Activated naive CD8-positive, alpha-beta T cell (primary cell): ENCODE measurements around the gene DNAH14.
"Not testable (repeated sequence)": the region's sequence is repeated elsewhere in the genome, so short reads cannot be mapped to it uniquely, and the experiment has no call there.

Source experiments
- H3K27ac Mint-ChIP-seq: one replicate; pipeline ENCODE4 v1.8.0; 2021; ENCODE audit warnings: mixed read lengths
- H3K27me3 Mint-ChIP-seq: one replicate; pipeline ENCODE4 v1.8.0; 2021; ENCODE audit warnings: mixed read lengths
- H3K36me3 Mint-ChIP-seq: one replicate; pipeline ENCODE4 v1.8.0; 2021; ENCODE audit warnings: mixed read lengths
- H3K4me1 Mint-ChIP-seq: one replicate; pipeline ENCODE4 v1.8.0; 2021; ENCODE audit warnings: low read depth, mixed read lengths
- H3K4me3 Mint-ChIP-seq: one replicate; pipeline ENCODE4 v1.8.0; 2021; ENCODE audit warnings: mild to moderate bottlenecking, mixed read lengths
- H3K9me3 Mint-ChIP-seq: one replicate; pipeline ENCODE4 v1.8.0; 2021; ENCODE audit warnings: low read depth, mixed read lengths

Gene DNAH14

GRCh38 chr1:225257081-225257480 lies 327.6 kb downstream of the DNAH14 start:
- Mint-ChIP-seq H3K4me1 (no peaks in the 10 kb centered on the region), H3K4me3 (no peak overlapping the region), H3K9me3 (no peaks in the 10 kb centered on the region), H3K27me3 (peaks cover 11% of the 10 kb centered on the region), H3K36me3 (no peaks in the 10 kb centered on the region), H3K27ac (no peak overlapping the region)

GRCh38 chr1:225258811-225259210 lies 329.3 kb downstream of the DNAH14 start:
- Mint-ChIP-seq H3K27ac (no peak overlapping the region), H3K36me3 (no peaks in the 10 kb centered on the region), H3K4me1 (no peaks in the 10 kb centered on the region), H3K9me3 (no peaks in the 10 kb centered on the region), H3K4me3 (no peak overlapping the region), H3K27me3 (peaks cover 8% of the 10 kb centered on the region)

GRCh38 chr1:225259542-225259941 lies 330.1 kb downstream of the DNAH14 start:
- Mint-ChIP-seq H3K4me3 (no peak overlapping the region), H3K4me1 (no peaks in the 10 kb centered on the region), H3K27me3 (peaks cover 3% of the 10 kb centered on the region), H3K27ac (no peak overlapping the region), H3K36me3 (no peaks in the 10 kb centered on the region), H3K9me3 (no peaks in the 10 kb centered on the region)

- Mint-ChIP-seq H3K9me3 (no peaks in the 10 kb centered on the region), H3K27me3 (peaks cover 3% of the 10 kb centered on the region), H3K4me3 (no peak overlapping the region), H3K27ac (no peak overlapping the region), H3K4me1 (no peaks in the 10 kb centered on the region), H3K36me3 (no peaks in the 10 kb centered on the region)
These were observed 330.8 kb downstream of the DNAH14 start for GRCh38 chr1:225260319-225260718.

GRCh38 chr1:225277445-225277844 lies 348.0 kb downstream of the DNAH14 start:
- H3K4me1 Mint-ChIP-seq = no peaks in the 10 kb centered on the region
- H3K9me3 Mint-ChIP-seq = peaks cover 4% of the 10 kb centered on the region
- H3K4me3 Mint-ChIP-seq = no peak overlapping the region
- no peak overlapping the region for H3K27ac Mint-ChIP-seq
- peaks cover 14% of the 10 kb centered on the region for H3K27me3 Mint-ChIP-seq
- H3K36me3 Mint-ChIP-seq = peaks cover 8% of the 10 kb centered on the region

GRCh38 chr1:225280563-225280962 lies 351.1 kb downstream of the DNAH14 start:
- Mint-ChIP-seq H3K9me3 (peaks cover 4% of the 10 kb centered on the region), H3K4me1 (no peaks in the 10 kb centered on the region), H3K36me3 (peaks cover 8% of the 10 kb centered on the region), H3K4me3 (no peak overlapping the region), H3K27me3 (peaks cover 6% of the 10 kb centered on the region), H3K27ac (no peak overlapping the region)

- peaks cover 3% of the 10 kb centered on the region for H3K36me3 Mint-ChIP-seq
These were observed 360.8 kb downstream of the DNAH14 start for GRCh38 chr1:225290244-225290643.

GRCh38 chr1:225299624-225300023 lies 370.1 kb downstream of the DNAH14 start:
- H3K9me3 Mint-ChIP-seq = peaks cover 27% of the 10 kb centered on the region
- no peak overlapping the region for H3K4me3 Mint-ChIP-seq
- H3K4me1 Mint-ChIP-seq = no peaks in the 10 kb centered on the region
- peaks cover 4% of the 10 kb centered on the region for H3K27me3 Mint-ChIP-seq
- no peak overlapping the region for H3K27ac Mint-ChIP-seq
- peaks cover 13% of the 10 kb centered on the region for H3K36me3 Mint-ChIP-seq

More at GRCh38 chr1:225290244-225290643, 360.8 kb downstream of the DNAH14 start:
- Mint-ChIP-seq H3K27me3 (peaks cover 12% of the 10 kb centered on the region), H3K4me3 (no peak overlapping the region), H3K9me3 (peaks cover 9% of the 10 kb centered on the region), H3K4me1 (no peaks in the 10 kb centered on the region), H3K27ac (no peak overlapping the region)

GRCh38 chr1:225300381-225300780 lies 370.9 kb downstream of the DNAH14 start:
- Mint-ChIP-seq H3K4me1 (no peaks in the 10 kb centered on the region), H3K4me3 (no peak overlapping the region), H3K9me3 (peaks cover 20% of the 10 kb centered on the region), H3K27ac (no peak overlapping the region), H3K27me3 (peaks cover 4% of the 10 kb centered on the region), H3K36me3 (peaks cover 10% of the 10 kb centered on the region)

GRCh38 chr1:225304996-225305395 lies 375.5 kb downstream of the DNAH14 start:
- H3K27me3 Mint-ChIP-seq = peaks cover 2% of the 10 kb centered on the region
- no peaks in the 10 kb centered on the region for H3K9me3 Mint-ChIP-seq

GRCh38 chr1:225310544-225310943 lies 381.1 kb downstream of the DNAH14 start:
- not testable (repeated sequence) for H3K27ac Mint-ChIP-seq, H3K27me3 Mint-ChIP-seq, H3K4me1 Mint-ChIP-seq, H3K9me3 Mint-ChIP-seq, H3K36me3 Mint-ChIP-seq, H3K4me3 Mint-ChIP-seq

More at GRCh38 chr1:225304996-225305395, 375.5 kb downstream of the DNAH14 start:
- Mint-ChIP-seq H3K4me3 (no peak overlapping the region), H3K4me1 (no peaks in the 10 kb centered on the region), H3K36me3 (no peaks in the 10 kb centered on the region), H3K27ac (no peak overlapping the region)

GRCh38 chr1:225318706-225319575 lies 389.5 kb downstream of the DNAH14 start:
- Mint-ChIP-seq H3K4me3 (no peak overlapping the region), H3K27ac (no peak overlapping the region), H3K4me1 (peaks cover 2% of the 10 kb centered on the region), H3K36me3 (no peaks in the 10 kb centered on the region), H3K9me3 (no peaks in the 10 kb centered on the region), H3K27me3 (no peaks in the 10 kb centered on the region)

GRCh38 chr1:225319871-225320270 lies 390.4 kb downstream of the DNAH14 start:
- H3K9me3 Mint-ChIP-seq = no peaks in the 10 kb centered on the region
- H3K36me3 Mint-ChIP-seq = no peaks in the 10 kb centered on the region
- no peaks in the 10 kb centered on the region for H3K27me3 Mint-ChIP-seq
- peaks cover 2% of the 10 kb centered on the region for H3K4me1 Mint-ChIP-seq
- H3K4me3 Mint-ChIP-seq = no peak overlapping the region
- no peak overlapping the region for H3K27ac Mint-ChIP-seq

- no peaks in the 10 kb centered on the region for H3K9me3 Mint-ChIP-seq
- H3K27me3 Mint-ChIP-seq = no peaks in the 10 kb centered on the region
- peaks cover 2% of the 10 kb centered on the region for H3K4me1 Mint-ChIP-seq
- H3K4me3 Mint-ChIP-seq = no peak overlapping the region
- no peaks in the 10 kb centered on the region for H3K36me3 Mint-ChIP-seq
- no peak overlapping the region for H3K27ac Mint-ChIP-seq
These were observed 392.3 kb downstream of the DNAH14 start for GRCh38 chr1:225321784-225322183.

- Mint-ChIP-seq H3K4me3 (no peak overlapping the region), H3K9me3 (no peaks in the 10 kb centered on the region), H3K36me3 (no peaks in the 10 kb centered on the region), H3K27ac (no peak overlapping the region), H3K4me1 (no peaks in the 10 kb centered on the region), H3K27me3 (no peaks in the 10 kb centered on the region)
These were observed 399.6 kb downstream of the DNAH14 start for GRCh38 chr1:225329041-225329440.

GRCh38 chr1:225329996-225330395 lies 400.5 kb downstream of the DNAH14 start:
- not testable (repeated sequence) for H3K4me3 Mint-ChIP-seq, H3K27me3 Mint-ChIP-seq, H3K4me1 Mint-ChIP-seq, H3K36me3 Mint-ChIP-seq, H3K9me3 Mint-ChIP-seq, H3K27ac Mint-ChIP-seq
